Psoas muscle (tissue), 8 donors: Measurements from ENCODE around the gene DENND5A. TPM values are rescaled to one million over a fixed set of nuclear protein-coding genes. Genes with fewer than 3 reads are reported as not detected.
"Not testable (repeated sequence)": the region's sequence is repeated elsewhere in the genome, so short reads cannot be mapped to it uniquely, and the experiment has no call there.

Source experiments
- ATAC-seq, 4 donors: fragments of 200-7000 bp; cut with Tn5 transposase; one replicate each; pipeline ENCODE4 v1.9.1; 2020; ENCODE audit warnings: moderate library complexity in 3 of 4, mild to moderate bottlenecking in 2 of 4
- DNase-seq, 2 donors: peaks; one replicate each; pipeline ENCODE4 v3.0.0-alpha.2; 2020
- H3K27ac ChIP-seq: fragments of 200-600 bp; one replicate; pipeline ENCODE4 v1.8.0; 2022
- H3K27me3 ChIP-seq, 3 donors: fragments of 200-600 bp in 1 of 3; one replicate each; pipeline versions ENCODE4 v1.6.1 to v1.8.0; 2013 to 2022; ENCODE audit warnings: low read length in 2 of 3, mild to moderate bottlenecking in 2 of 3, moderate library complexity in 1 of 3; ENCODE audit not compliant: insufficient read depth in 3 of 3
- H3K36me3 ChIP-seq, 2 donors: fragments of 200-600 bp in 1 of 2; one replicate each; pipeline versions ENCODE4 v1.6.1 to v1.8.0; 2013 to 2022; ENCODE audit warnings: low read depth in 1 of 2, mild to moderate bottlenecking in 1 of 2, moderate library complexity in 1 of 2; ENCODE audit not compliant: insufficient read depth in 1 of 2
- H3K4me1 ChIP-seq: fragments of 200-600 bp; one replicate; pipeline ENCODE4 v1.8.0; 2022
- H3K4me3 ChIP-seq: fragments of 200-600 bp; one replicate; pipeline ENCODE4 v1.8.0; 2022; ENCODE audit warnings: mild to moderate bottlenecking
- H3K9me3 ChIP-seq: fragments of 200-600 bp; one replicate; pipeline ENCODE4 v1.8.0; 2022
- CTCF ChIP-seq: fragments of 200-600 bp; IDR thresholded peaks from one replicate; pipeline ENCODE4 v1.8.0; 2022; ENCODE audit warnings: antibody characterized with exemption
- WGBS, 3 donors: extraction: QIAGEN DNeasy Blood & Tissue Kit; methylation state at CpG; one replicate each; pipeline versions ENCODE4 v1.1.6 to v1.1.7; 2013; 5-methylcytosine and 5-hydroxymethylcytosine counted together
- intact Hi-C, 2 donors: fragments of 100-400 bp; cut with DNase I; formaldehyde crosslinking; loops; one replicate each; pipeline versions ENCODE4 v1.11.0 to v1.14.2; 2022
- polyA plus RNA-seq, 3 donors: library from polyadenylated mRNA; stranded (reverse); fragments of 200-250 nt; gene quantifications; one replicate each; pipeline ENCODE4 v1.2.3, GENCODE V29; 2013
- total RNA-seq, 4 donors: library from RNA; stranded (reverse); fragmentation: NEBNext Ultra II Directional in 2 of 4; extraction: Animal tissue kit (Norgen Biotek cat#: 25700) in 2 of 4; gene quantifications; one replicate each; pipeline versions ENCODE4 v1.2.1 to v1.2.4, GENCODE V29; 2021 to 2023
- donor health status: healthy with polysubstance abuse.
- donor health status: DM: no; HTN: no; CAD: no; lungs with moderate emphysema.
- donor health status: Bipolar disorder and iron deficiency.
- donor health status: healthy.
- donor health status: DM: yes; HTN: yes; CAD: no.
- donor health status: DM: no; HTN: no; CAD: no.
- donor health status: DM: no; HTN: no; CAD: no.
- donor health status: DM: yes; HTN: yes; CAD: no.

The DENND5A gene
- total and polyA plus RNA-seq, 7 donors, result 27.2 to 82.1 (median 30.8) TPM

DNA sequence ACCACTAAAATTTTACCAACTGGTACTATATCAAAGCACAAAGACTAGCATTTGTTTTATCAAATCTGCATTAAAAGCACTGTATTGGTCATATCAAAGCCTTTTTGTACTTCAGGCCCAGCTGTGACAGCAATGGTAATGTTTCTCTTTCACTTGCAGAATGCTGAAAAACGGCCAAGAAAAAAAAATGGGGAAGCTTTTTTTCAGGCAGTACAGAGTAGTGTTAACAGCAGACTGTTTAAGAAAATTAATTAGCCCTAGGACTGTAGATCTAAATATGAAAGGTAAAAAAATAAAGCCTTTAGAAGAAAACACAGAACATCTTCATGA lies 33.3 kb downstream of the DENND5A start:
- Histone ChIP-seq H3K4me1 (peaks cover 25% of the 10 kb centered on the region), H3K27ac (peak overlapping the region; percentile 19), H3K9me3 (no peaks in the 10 kb centered on the region), H3K27me3 (no peaks in the 10 kb centered on the region), H3K4me3 (peak overlapping the region; percentile 11), H3K36me3 (no peaks in the 10 kb centered on the region)
- TF ChIP-seq CTCF, result no peak
- no peak for DNase-seq
- 3 to 18% (median 8%) methylated on average over 1 of the region's 1 CpG for WGBS, 3 donors
- peak in 2 of 4 donors; percentile 37 to 60 for ATAC-seq
- intact Hi-C loops, result no loop called here

GRCh38 chr11:9230296-9230695 lies 34.9 kb downstream of the DENND5A start:
- ATAC-seq (no peak), DNase-seq (no peak)
- H3K36me3 ChIP-seq, result no peaks in the 10 kb centered on the region
- no peaks in the 10 kb centered on the region for H3K9me3 ChIP-seq
- intact Hi-C loops, result no loop called here
- H3K27ac ChIP-seq, result no peak overlapping the region
- no peaks in the 10 kb centered on the region for H3K27me3 ChIP-seq
- 79 to 88% (median 84%) methylated on average over 3 of the region's 3 CpGs for WGBS, 3 donors
- H3K4me1 ChIP-seq, result peaks cover 25% of the 10 kb centered on the region
- H3K4me3 ChIP-seq, result no peak overlapping the region
- no peak for TF ChIP-seq CTCF

GRCh38 chr11:9228091-9228490 lies 37.1 kb downstream of the DENND5A start:
- 77 to 82% (median 79%) methylated on average over 5 of the region's 5 CpGs for WGBS, 3 donors
- H3K4me1 ChIP-seq, result peaks cover 25% of the 10 kb centered on the region

GRCh38 chr11:9225748-9226298 lies 39.3 kb downstream of the DENND5A start:
- DNase-seq (no peak), ATAC-seq (no peak)
- WGBS, 3 donors, result 95 to 100% (median 97%) methylated on average over 1 of the region's 1 CpG
- H3K36me3 ChIP-seq, result no peaks in the 10 kb centered on the region
- no peak overlapping the region for H3K27ac ChIP-seq
- no peak overlapping the region for H3K4me3 ChIP-seq
- H3K9me3 ChIP-seq, result no peaks in the 10 kb centered on the region
- H3K4me1 ChIP-seq, result peaks cover 15% of the 10 kb centered on the region
- no peak for TF ChIP-seq CTCF
- intact Hi-C loops, result no loop called here
- H3K27me3 ChIP-seq, result no peaks in the 10 kb centered on the region

More at GRCh38 chr11:9228091-9228490, 37.1 kb downstream of the DENND5A start:
- no peaks in the 10 kb centered on the region for H3K27me3 ChIP-seq
- no peak overlapping the region for H3K27ac ChIP-seq
- no peaks in the 10 kb centered on the region for H3K9me3 ChIP-seq
- no peak overlapping the region for H3K4me3 ChIP-seq
- TF ChIP-seq CTCF, result no peak
- DNase-seq (no peak), ATAC-seq (no peak)
- no peaks in the 10 kb centered on the region for H3K36me3 ChIP-seq
- intact Hi-C loops, result no loop called here

- no peak overlapping the region for H3K4me3 ChIP-seq
- no peak for TF ChIP-seq CTCF
- H3K4me1 ChIP-seq, result peaks cover 13% of the 10 kb centered on the region
- H3K9me3 ChIP-seq, result no peaks in the 10 kb centered on the region
- no peak overlapping the region for H3K27ac ChIP-seq
- DNase-seq (no peak), ATAC-seq (no peak)
- no peaks in the 10 kb centered on the region for H3K36me3 ChIP-seq
- WGBS, 3 donors, result 44 to 62% (median 49%) methylated on average over 3 of the region's 3 CpGs
- intact Hi-C loops, result no loop called here
- H3K27me3 ChIP-seq, result no peaks in the 10 kb centered on the region
These were observed 42.5 kb downstream of the DENND5A start for GRCh38 chr11:9222654-9223053.

- H3K4me3 ChIP-seq, H3K27me3 ChIP-seq, intact Hi-C loops, DNase-seq, ATAC-seq, H3K27ac ChIP-seq, H3K9me3 ChIP-seq, H3K36me3 ChIP-seq: not testable (repeated sequence)
- peaks cover 13% of the 10 kb centered on the region for H3K4me1 ChIP-seq
- WGBS, 3 donors, result 98 to 100% (median 99%) methylated on average over 9 of the region's 9 CpGs
These were observed 44.3 kb downstream of the DENND5A start for GRCh38 chr11:9220853-9221252.
